ENCODE results near the gene RBMS3. TPM values are rescaled to one million over a fixed set of nuclear protein-coding genes. Genes with fewer than 3 reads are reported as not detected.

Gene RBMS3
- total RNA-seq, 3 donors from 2014 or later: 0.81 to 1.9 (median 1.1) TPM

DNA sequence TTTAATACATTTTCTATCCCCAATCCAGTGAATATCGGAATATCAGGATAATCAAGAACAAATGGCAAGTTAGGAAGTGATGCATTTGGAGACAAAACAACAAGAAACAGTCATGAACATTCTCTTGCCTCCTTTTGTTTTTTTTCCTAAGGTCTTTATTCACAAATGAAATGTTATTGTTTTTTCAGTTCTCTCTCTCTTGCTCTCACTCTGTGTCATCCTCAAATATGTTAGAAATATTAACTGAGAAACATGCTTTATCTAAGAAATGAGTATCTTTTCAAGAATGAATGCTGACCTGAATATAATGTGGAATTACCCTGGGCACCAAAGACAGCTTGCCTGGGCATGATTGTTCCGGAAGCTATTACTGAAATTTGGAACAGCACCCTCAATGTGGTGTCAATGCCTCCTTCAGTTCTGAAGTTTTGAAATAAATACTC, 51.3 kb downstream of the RBMS3 start:
- DNase-seq (no peak), ATAC-seq (no peak)
- no peaks in the 10 kb centered on the region for H3K9me3 Mint-ChIP-seq
- H3K4me1 Mint-ChIP-seq (ENCODE audit: low read depth): no peaks in the 10 kb centered on the region
- no peak overlapping the region for H3K4me3 Mint-ChIP-seq
- H3K27me3 Mint-ChIP-seq (ENCODE audit: low read depth): no peaks in the 10 kb centered on the region
- H3K36me3 Mint-ChIP-seq (ENCODE audit: insufficient read depth): no peaks in the 10 kb centered on the region

DNA sequence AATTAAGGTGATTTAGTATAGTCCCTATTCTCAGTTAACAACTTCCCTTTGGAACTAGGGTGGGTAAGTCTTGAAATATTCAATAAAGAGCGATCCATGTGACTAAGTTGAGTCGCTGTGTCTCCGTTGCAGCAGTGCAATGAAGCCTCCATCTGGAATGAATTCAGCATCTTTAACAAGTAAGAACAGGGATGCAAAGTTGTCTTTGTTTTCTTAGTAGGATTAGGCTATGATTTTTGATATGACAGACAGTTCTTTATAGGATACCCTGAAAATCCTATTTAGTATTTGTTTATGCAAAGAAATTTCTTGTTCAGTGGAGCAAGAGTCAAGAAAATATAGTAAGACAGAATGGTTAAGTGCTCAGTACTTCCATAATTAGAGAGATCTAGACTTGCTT, 52.7 kb downstream of the RBMS3 start:
- Mint-ChIP-seq H3K4me1 (ENCODE audit: low read depth) (no peaks in the 10 kb centered on the region), H3K27me3 (ENCODE audit: low read depth) (no peaks in the 10 kb centered on the region)

DNA sequence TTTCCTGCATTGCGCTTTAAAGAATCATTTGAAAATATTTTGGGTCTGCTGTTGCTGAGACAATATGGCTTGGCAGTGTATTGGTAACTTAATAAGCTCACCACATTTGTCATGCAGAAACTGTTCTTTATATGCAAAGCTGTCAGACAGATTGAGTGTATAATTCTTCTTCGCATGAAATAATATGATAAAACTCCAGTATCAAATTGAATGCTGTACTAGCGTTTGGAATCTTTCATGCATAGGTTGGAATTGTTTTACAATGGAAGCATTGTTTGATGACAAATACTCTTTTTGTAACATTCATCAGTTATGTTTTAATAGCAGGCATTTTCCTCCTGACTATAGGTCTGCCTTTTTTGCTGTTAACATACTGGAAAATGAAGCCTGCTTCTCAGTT, 53.8 kb downstream of the RBMS3 start:
- H3K4me3 Mint-ChIP-seq: no peak overlapping the region
- H3K36me3 Mint-ChIP-seq (ENCODE audit: insufficient read depth): no peaks in the 10 kb centered on the region
- ATAC-seq: no peak
- H3K9me3 Mint-ChIP-seq: no peaks in the 10 kb centered on the region
- no peak for DNase-seq
- H3K4me1 Mint-ChIP-seq (ENCODE audit: low read depth): no peaks in the 10 kb centered on the region
- no peaks in the 10 kb centered on the region for H3K27me3 Mint-ChIP-seq (ENCODE audit: low read depth)

More for the DNA sequence above, 52.7 kb downstream of the RBMS3 start:
- DNase-seq (no peak), ATAC-seq (no peak)
- Mint-ChIP-seq H3K9me3 (no peaks in the 10 kb centered on the region), H3K36me3 (ENCODE audit: insufficient read depth) (no peaks in the 10 kb centered on the region), H3K4me3 (no peak overlapping the region)

DNA sequence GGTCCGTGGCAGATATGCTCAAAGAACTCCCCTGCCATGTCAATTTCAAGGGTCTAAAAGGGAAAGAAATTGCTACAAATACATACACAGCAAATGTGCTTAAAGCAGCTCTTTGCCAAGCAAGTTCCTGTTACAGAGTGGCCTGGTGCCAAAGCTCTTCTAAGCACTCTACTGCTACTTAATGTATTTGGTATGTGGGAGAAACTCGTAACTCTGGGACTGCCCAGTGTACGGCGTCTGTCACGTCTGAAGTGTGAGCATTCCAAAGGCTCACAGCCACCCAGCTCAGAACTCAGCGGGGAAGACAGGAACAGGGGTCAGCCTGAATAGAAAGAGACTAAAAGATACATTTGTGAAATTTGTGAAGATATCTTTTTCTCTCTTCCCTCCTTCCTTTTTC, 54.6 kb downstream of the RBMS3 start:
- H3K4me1 Mint-ChIP-seq (ENCODE audit: low read depth): no peaks in the 10 kb centered on the region
- H3K27me3 Mint-ChIP-seq (ENCODE audit: low read depth): no peaks in the 10 kb centered on the region
- H3K36me3 Mint-ChIP-seq (ENCODE audit: insufficient read depth): no peaks in the 10 kb centered on the region
- no peak for ATAC-seq
- H3K4me3 Mint-ChIP-seq: no peak overlapping the region
- no peak for DNase-seq
- H3K9me3 Mint-ChIP-seq: no peaks in the 10 kb centered on the region

DNA sequence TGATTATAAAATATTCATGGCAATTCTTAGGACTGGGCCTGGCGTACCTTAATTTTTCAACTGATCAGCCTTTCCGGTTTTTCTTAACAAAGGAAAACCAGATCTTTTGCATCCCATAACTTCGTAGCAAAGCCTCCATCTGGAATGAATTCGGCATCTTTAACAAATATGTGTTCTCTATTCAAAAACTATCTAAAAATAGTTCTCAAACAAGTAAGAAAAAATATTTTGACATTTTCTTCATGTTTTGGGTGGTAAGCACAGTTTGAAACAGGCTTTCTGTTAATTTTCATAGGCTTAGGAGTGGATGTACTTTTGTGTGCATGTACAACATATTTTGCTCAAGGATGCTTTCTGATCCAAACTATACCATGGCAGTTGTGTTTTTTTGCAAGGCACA, 55.1 kb downstream of the RBMS3 start:
- H3K9me3 Mint-ChIP-seq: no peaks in the 10 kb centered on the region
- H3K36me3 Mint-ChIP-seq (ENCODE audit: insufficient read depth): no peaks in the 10 kb centered on the region
- no peak for DNase-seq
- no peaks in the 10 kb centered on the region for H3K4me1 Mint-ChIP-seq (ENCODE audit: low read depth)
- no peak overlapping the region for H3K4me3 Mint-ChIP-seq
- H3K27me3 Mint-ChIP-seq (ENCODE audit: low read depth): no peaks in the 10 kb centered on the region
- ATAC-seq: no peak

DNA sequence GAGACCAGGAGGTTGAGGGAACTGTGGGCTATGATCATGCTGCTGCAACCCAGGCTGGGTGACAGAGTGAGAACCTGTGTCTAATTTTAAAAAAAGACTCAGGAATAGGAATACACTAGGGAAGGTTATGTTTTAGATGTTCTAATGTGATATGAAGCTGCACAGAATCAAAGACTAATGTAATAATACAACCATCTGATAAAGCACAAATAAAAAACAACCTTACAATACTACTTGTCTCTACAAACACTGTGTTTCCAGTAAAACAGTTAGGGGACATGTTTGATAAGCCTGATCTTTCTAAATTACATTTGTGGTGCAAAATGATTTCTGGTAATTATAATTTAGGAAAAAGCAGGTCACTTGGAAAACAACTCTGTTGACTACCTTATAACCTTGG, 56.7 kb downstream of the RBMS3 start:
- H3K4me3 Mint-ChIP-seq: no peak overlapping the region

DNA sequence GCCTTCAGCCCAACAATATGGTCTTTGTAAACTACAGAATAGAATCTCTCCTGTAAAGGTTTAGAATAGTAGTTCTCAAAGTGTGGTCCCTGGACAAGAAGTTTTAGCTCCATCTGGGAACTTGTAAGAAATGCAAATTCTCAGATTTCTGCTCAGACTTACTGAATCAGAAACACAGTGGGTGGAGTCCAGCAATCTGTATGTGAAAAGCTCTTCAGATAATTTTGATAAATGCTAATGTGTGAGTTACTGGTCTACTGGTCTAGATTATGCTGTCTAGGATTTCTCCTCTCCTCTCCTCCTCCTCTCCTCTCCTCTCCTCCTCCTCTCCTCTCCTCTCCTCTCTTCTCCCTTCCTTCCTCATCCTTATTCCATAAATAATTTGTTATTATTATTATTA, 57.5 kb downstream of the RBMS3 start:
- Mint-ChIP-seq H3K27me3 (ENCODE audit: low read depth) (no peaks in the 10 kb centered on the region), H3K36me3 (ENCODE audit: insufficient read depth) (no peaks in the 10 kb centered on the region), H3K4me3 (no peak overlapping the region), H3K9me3 (no peaks in the 10 kb centered on the region), H3K4me1 (ENCODE audit: low read depth) (no peaks in the 10 kb centered on the region)
- ATAC-seq: no peak
- DNase-seq: no peak

More for the DNA sequence above, 56.7 kb downstream of the RBMS3 start:
- DNase-seq (no peak), ATAC-seq (no peak)
- H3K4me1 Mint-ChIP-seq (ENCODE audit: low read depth): no peaks in the 10 kb centered on the region
- no peaks in the 10 kb centered on the region for H3K27me3 Mint-ChIP-seq (ENCODE audit: low read depth)
- H3K9me3 Mint-ChIP-seq: no peaks in the 10 kb centered on the region
- H3K36me3 Mint-ChIP-seq (ENCODE audit: insufficient read depth): no peaks in the 10 kb centered on the region

DNA sequence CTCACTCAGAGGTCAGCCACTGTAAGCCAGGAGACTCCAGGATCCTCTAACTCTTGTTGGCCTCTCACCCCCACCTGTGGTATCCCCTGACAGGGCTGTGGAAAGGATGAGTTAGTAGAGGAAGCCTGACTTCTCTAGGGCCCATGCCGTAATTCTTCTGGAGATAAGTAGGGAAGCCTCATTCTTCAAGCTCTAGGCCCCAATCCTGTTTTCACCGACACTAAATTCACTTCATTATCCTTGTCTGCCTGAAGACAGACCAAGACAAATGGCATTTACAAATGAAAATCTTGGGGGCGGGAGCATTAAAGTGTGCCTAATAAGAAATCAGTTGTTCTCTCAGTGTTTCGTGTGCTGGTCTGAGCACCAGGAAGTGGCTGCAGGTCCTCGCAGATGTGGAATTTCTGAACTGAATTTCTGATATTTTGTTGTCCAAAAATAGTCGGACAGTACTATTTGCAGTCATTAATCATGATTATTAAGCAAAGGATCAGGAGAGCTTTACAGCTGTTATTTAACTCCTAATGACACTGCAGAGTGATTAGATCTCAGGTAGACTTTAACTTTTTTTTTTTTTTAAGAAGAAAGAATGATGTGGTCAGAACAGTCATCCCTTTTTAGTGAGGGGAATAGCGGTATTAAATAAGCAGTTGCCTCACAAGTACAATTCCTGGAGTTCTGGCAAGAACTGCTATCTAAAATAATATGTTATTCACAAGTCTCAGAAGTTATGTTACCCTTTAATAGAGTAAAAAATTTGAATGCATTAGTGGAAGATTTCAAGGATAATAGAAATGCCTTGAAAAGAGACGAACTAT, 58.4 kb downstream of the RBMS3 start:
- DNase-seq (no peak), ATAC-seq (no peak)
- Mint-ChIP-seq H3K27me3 (ENCODE audit: low read depth) (no peaks in the 10 kb centered on the region), H3K9me3 (no peaks in the 10 kb centered on the region), H3K4me3 (no peak overlapping the region), H3K36me3 (ENCODE audit: insufficient read depth) (no peaks in the 10 kb centered on the region), H3K4me1 (ENCODE audit: low read depth) (no peaks in the 10 kb centered on the region)

DNA sequence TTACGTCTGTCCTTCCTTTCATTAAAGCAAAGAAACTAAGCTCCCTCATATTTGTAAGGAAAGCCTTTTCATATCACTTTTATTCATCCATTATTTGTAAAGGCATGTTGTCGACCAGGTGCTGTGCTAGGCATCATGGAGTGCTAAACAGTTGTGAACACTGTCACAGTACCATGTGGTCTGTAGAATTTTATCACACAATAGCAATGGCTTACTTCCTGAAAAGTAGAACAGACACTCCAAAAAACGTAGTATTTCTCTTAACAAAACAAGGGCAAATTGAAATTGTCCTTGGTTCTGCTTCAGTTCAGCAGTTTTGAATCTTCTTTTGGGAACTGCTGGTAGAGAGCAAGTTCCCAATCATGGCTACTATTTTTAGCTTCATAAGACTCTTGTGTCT, 63.3 kb downstream of the RBMS3 start:
- Mint-ChIP-seq H3K4me1 (ENCODE audit: low read depth) (no peaks in the 10 kb centered on the region), H3K36me3 (ENCODE audit: insufficient read depth) (no peaks in the 10 kb centered on the region), H3K27me3 (ENCODE audit: low read depth) (no peaks in the 10 kb centered on the region), H3K9me3 (no peaks in the 10 kb centered on the region), H3K4me3 (no peak overlapping the region)
- ATAC-seq (no peak), DNase-seq (no peak)

DNA sequence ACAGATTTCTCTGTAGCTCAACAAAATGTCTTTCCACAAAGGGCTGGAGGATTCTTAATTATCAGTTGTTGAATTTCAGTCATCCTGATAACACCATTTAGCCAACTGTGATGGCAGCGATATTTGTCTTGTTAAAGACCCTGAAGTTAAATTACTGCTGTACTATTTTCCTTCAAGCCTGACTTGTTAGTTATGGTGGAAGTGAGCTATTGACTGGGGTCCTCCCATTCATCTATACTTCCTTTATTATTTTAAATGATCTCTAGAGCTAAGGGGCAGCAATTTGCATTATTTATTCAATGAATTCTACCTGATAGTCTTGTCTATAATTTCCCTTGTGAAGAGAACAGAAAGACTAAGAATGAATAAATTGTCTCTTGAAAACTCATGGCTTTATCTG, 64.1 kb downstream of the RBMS3 start:
- Mint-ChIP-seq H3K4me3 (no peak overlapping the region), H3K9me3 (no peaks in the 10 kb centered on the region), H3K27me3 (ENCODE audit: low read depth) (no peaks in the 10 kb centered on the region), H3K36me3 (ENCODE audit: insufficient read depth) (no peaks in the 10 kb centered on the region), H3K4me1 (ENCODE audit: low read depth) (no peaks in the 10 kb centered on the region)
- DNase-seq (no peak), ATAC-seq (no peak)

DNA sequence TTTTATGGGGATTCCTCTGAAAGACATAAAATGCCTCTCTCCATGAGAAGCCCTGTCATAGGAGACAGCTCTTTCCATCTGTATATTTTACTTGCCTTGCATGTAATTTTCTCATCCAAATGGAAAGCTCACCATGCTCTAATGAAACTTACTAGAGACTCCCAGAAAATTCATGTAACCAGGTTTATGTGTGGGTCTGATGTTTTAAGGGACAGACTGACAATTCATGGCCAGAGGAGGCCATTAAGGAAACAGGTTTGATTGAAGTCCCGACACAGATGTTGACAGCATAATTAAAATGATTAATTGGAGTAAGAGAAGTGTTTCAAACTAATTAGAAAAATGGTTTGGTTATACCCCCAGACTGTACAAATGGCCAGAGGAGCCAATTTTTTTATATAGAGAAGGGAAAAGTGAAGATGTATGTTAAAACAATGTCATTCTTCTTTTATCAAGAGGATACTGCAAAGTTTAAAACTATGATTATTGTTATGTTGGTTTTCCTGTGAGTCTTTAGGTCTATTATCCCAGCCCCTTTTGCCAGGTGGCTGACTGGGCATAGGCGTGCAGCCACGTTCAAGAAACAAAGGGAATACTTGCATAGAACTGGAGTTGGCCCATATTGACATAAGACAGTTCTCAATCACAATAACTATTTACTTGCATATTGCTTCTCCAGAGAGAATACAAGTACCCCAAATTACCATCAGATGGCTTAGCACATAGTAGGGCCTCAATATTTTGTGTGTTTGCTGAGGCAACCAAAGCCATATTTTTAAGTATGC, 64.8 kb downstream of the RBMS3 start:
- Mint-ChIP-seq H3K9me3 (no peaks in the 10 kb centered on the region), H3K4me1 (ENCODE audit: low read depth) (no peaks in the 10 kb centered on the region), H3K27me3 (ENCODE audit: low read depth) (no peaks in the 10 kb centered on the region), H3K4me3 (no peak overlapping the region), H3K36me3 (ENCODE audit: insufficient read depth) (no peaks in the 10 kb centered on the region)
- ATAC-seq (no peak), DNase-seq (no peak)

DNA sequence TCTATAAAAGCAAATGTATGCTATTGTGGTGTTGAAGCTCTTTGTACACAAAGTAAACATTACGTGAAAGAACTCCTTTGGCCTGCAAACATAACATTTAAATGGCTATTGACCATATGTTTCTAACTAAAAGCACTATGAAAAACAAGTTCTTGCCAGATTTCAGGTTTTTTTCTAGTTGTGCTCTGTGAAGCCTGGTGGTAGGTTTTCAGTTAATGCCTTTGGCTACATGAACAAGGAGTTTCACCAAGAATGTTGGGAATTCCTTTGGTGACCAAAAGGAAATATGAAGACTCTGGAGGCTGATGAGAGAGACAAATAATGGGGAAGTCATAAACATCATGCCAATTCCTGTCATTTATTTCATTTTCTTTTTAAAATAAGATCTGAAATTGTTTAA, 66.0 kb downstream of the RBMS3 start:
- Mint-ChIP-seq H3K4me3 (no peak overlapping the region), H3K9me3 (no peaks in the 10 kb centered on the region), H3K4me1 (ENCODE audit: low read depth) (no peaks in the 10 kb centered on the region), H3K36me3 (ENCODE audit: insufficient read depth) (no peaks in the 10 kb centered on the region), H3K27me3 (ENCODE audit: low read depth) (no peaks in the 10 kb centered on the region)
- no peak for DNase-seq
- no peak for ATAC-seq

DNA sequence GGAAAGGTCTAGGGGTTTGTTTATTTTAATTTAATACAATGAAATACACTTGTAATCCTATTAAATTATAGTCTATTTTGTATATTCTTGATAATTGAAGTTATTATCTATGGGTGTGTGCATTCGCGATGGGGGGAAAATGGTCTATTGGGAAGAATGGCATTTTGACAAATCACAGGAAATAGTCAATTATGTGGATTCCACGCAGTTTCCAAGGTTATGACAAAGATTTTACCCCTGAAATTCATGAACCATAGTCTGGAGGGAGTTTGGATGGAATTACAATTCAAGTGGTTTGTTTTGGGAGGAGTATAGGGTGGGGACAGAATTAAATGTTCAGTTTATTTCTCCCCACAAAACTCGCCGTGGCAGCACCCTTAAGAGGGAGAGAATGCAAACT, 66.5 kb downstream of the RBMS3 start:
- no peaks in the 10 kb centered on the region for H3K27me3 Mint-ChIP-seq (ENCODE audit: low read depth)
- DNase-seq: no peak
- no peaks in the 10 kb centered on the region for H3K36me3 Mint-ChIP-seq (ENCODE audit: insufficient read depth)
- H3K4me1 Mint-ChIP-seq (ENCODE audit: low read depth): no peaks in the 10 kb centered on the region
- ATAC-seq: no peak
- no peak overlapping the region for H3K4me3 Mint-ChIP-seq
- H3K9me3 Mint-ChIP-seq: no peaks in the 10 kb centered on the region

DNA sequence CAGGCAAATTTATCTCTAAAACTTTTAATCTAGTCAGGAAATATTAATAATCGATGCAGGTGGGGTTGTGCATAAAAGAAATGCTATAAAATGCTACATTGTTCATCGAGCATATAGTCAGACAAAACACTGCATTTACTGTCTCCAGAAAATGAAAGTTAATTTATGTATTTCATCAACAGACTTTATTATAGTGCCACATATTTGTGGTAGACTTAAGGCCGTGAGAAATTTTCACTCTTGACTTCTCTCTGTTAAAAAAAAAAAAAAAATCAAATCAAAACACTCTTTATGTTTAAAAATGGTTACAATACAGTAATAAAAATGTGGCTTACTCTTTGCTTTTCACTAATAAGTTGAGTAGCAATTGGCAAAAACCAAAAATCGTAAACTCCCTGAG, 67.4 kb downstream of the RBMS3 start:
- H3K9me3 Mint-ChIP-seq: no peaks in the 10 kb centered on the region
- DNase-seq (no peak), ATAC-seq (no peak)
- H3K4me3 Mint-ChIP-seq: no peak overlapping the region
- H3K4me1 Mint-ChIP-seq (ENCODE audit: low read depth): no peaks in the 10 kb centered on the region
- no peaks in the 10 kb centered on the region for H3K27me3 Mint-ChIP-seq (ENCODE audit: low read depth)
- H3K36me3 Mint-ChIP-seq (ENCODE audit: insufficient read depth): no peaks in the 10 kb centered on the region

DNA sequence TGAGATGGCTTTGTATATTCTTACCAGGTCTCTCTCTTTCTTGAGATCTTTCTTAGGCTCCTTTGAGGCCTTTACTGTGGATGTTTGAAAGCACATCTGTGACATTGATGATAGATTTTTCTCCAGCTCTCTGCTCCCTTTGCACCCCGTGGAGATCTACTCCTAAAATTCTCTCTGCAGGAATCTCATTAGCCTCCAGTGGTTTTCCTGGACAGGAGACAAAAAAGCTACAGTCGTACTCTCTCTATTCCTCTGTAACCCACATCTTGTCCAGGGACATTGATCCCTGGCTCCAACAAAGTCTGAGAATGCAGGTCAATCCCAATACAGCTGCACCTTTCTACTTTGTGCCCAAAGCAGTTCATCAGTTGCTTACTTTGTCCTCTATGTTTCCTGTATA, 68.2 kb downstream of the RBMS3 start:
- no peak overlapping the region for H3K4me3 Mint-ChIP-seq
- H3K27me3 Mint-ChIP-seq (ENCODE audit: low read depth): no peaks in the 10 kb centered on the region
- DNase-seq: no peak
- ATAC-seq: no peak
- no peaks in the 10 kb centered on the region for H3K9me3 Mint-ChIP-seq
- H3K36me3 Mint-ChIP-seq (ENCODE audit: insufficient read depth): no peaks in the 10 kb centered on the region
- H3K4me1 Mint-ChIP-seq (ENCODE audit: low read depth): no peaks in the 10 kb centered on the region

All from activated T-cell treated with anti-CD3 and anti-CD28 coated beads, Interleukin-2, amount 50 U/mL, for 4 hours (primary cell).